Lower lobe of right lung (tissue), 2 donors: Measurements from ENCODE around the gene BTNL2. TPM values are rescaled to one million over a fixed set of nuclear protein-coding genes. Genes with fewer than 3 reads are reported as not detected.

ENCODE experiments used
- ATAC-seq, 2 donors: fragments of 200-7000 bp; cut with Tn5 transposase; one replicate each; pipeline ENCODE4 v1.9.1; 2020 to 2022; ENCODE audit warnings: mild to moderate bottlenecking in 2 of 2, moderate library complexity in 2 of 2
- DNase-seq: peaks from one replicate; pipeline ENCODE4 v3.0.0-alpha.2; 2020
- H3K27ac ChIP-seq: fragments of 200-600 bp; one replicate; pipeline ENCODE4 v1.8.0; 2022
- H3K27me3 ChIP-seq: fragments of 200-600 bp; one replicate; pipeline ENCODE4 v1.8.0; 2022; ENCODE audit warnings: low read depth
- H3K36me3 ChIP-seq: fragments of 200-600 bp; one replicate; pipeline ENCODE4 v1.8.0; 2022; ENCODE audit warnings: mild to moderate bottlenecking
- H3K4me1 ChIP-seq: fragments of 200-600 bp; one replicate; pipeline ENCODE4 v1.8.0; 2022
- H3K4me3 ChIP-seq: fragments of 200-600 bp; one replicate; pipeline ENCODE4 v1.8.0; 2022; ENCODE audit warnings: mild to moderate bottlenecking
- H3K9me3 ChIP-seq: fragments of 200-600 bp; one replicate; pipeline ENCODE4 v1.8.0; 2022
- CTCF ChIP-seq: fragments of 200-600 bp; IDR thresholded peaks from one replicate; pipeline ENCODE4 v1.8.0; 2022; ENCODE audit warnings: antibody characterized with exemption, mild to moderate bottlenecking
- intact Hi-C: fragments of 100-400 bp; cut with DNase I; formaldehyde crosslinking; loops from one replicate; pipeline ENCODE4 v1.11.0; 2022
- total RNA-seq: library from RNA; stranded (reverse); fragmentation: NEBNext Ultra II Directional; extraction: Animal tissue kit (Norgen Biotek cat#: 25700); gene quantifications from one replicate; pipeline ENCODE4 v1.2.1, GENCODE V29; 2021
- donor health status: DM: no; HTN: yes; CAD: no; lungs with severe emphysema.

BTNL2 gene
- total RNA-seq, 1 donor from 2014 or later: not detected

GRCh38 chr6:32391505-32391904, 15.5 kb downstream of the BTNL2 start:
- TF ChIP-seq CTCF: no peak
- H3K27me3 ChIP-seq: no peaks in the 10 kb centered on the region
- DNase-seq: no peak
- ATAC-seq: no peak
- H3K36me3 ChIP-seq: no peaks in the 10 kb centered on the region
- H3K9me3 ChIP-seq: no peaks in the 10 kb centered on the region
- H3K4me1 ChIP-seq: peaks cover 3% of the 10 kb centered on the region
- intact Hi-C loops: no loop called here
- no peak overlapping the region for H3K27ac ChIP-seq
- H3K4me3 ChIP-seq: no peak overlapping the region

GRCh38 chr6:32387589-32388340, 19.2 kb downstream of the BTNL2 start:
- intact Hi-C loops: no loop called here
- Histone ChIP-seq H3K27ac (no peak overlapping the region), H3K9me3 (no peaks in the 10 kb centered on the region), H3K27me3 (no peaks in the 10 kb centered on the region), H3K4me3 (no peak overlapping the region), H3K4me1 (peaks cover 3% of the 10 kb centered on the region), H3K36me3 (no peaks in the 10 kb centered on the region)
- DNase-seq: no peak
- TF ChIP-seq CTCF: no peak
- ATAC-seq: no peak

GRCh38 chr6:32386040-32386439, 20.9 kb downstream of the BTNL2 start:
- H3K9me3 ChIP-seq: no peaks in the 10 kb centered on the region
- H3K4me3 ChIP-seq: no peak overlapping the region
- no peak for ATAC-seq
- no peaks in the 10 kb centered on the region for H3K36me3 ChIP-seq
- H3K4me1 ChIP-seq: peaks cover 3% of the 10 kb centered on the region
- intact Hi-C loops: no loop called here
- no peak overlapping the region for H3K27ac ChIP-seq
- H3K27me3 ChIP-seq: no peaks in the 10 kb centered on the region
- DNase-seq: no peak
- no peak for TF ChIP-seq CTCF

GRCh38 chr6:32382757-32383420, 24.1 kb downstream of the BTNL2 start:
- intact Hi-C loops: no loop called here
- Histone ChIP-seq H3K27ac (no peak overlapping the region), H3K9me3 (no peaks in the 10 kb centered on the region), H3K36me3 (no peaks in the 10 kb centered on the region), H3K27me3 (no peaks in the 10 kb centered on the region), H3K4me1 (peaks cover 3% of the 10 kb centered on the region), H3K4me3 (no peak overlapping the region)
- DNase-seq: no peak
- ATAC-seq: no peak
- TF ChIP-seq CTCF: no peak

GRCh38 chr6:32379545-32379944, 27.4 kb downstream of the BTNL2 start:
- no peak for TF ChIP-seq CTCF
- Histone ChIP-seq H3K36me3 (no peaks in the 10 kb centered on the region), H3K27ac (no peak overlapping the region), H3K4me3 (no peak overlapping the region), H3K27me3 (no peaks in the 10 kb centered on the region), H3K9me3 (no peaks in the 10 kb centered on the region), H3K4me1 (no peaks in the 10 kb centered on the region)
- intact Hi-C loops: no loop called here
- ATAC-seq (no peak), DNase-seq (no peak)
